Epithelial cell of esophagus (primary cell): Measurements from ENCODE around the gene WDR70.
"Not testable (repeated sequence)": the region's sequence is repeated elsewhere in the genome, so short reads cannot be mapped to it uniquely, and the experiment has no call there.

Source experiments
- DNase-seq: peaks from one replicate; pipeline ENCODE4 v3.0.0; 2010; ENCODE audit warnings: low read depth
- H3K4me3 ChIP-seq: 2 replicates; pipeline ENCODE4 v1.5.1; 2011; ENCODE audit warnings: mild to moderate bottlenecking, low read length, control low read depth
- TF ChIP-seq, protein P1 (sequence below): IDR thresholded peaks from 2 replicates; pipeline ENCODE4 v1.5.1; 2011; ENCODE audit warnings: low read depth, mild to moderate bottlenecking, low read length, control low read depth, inconsistent platforms; ENCODE audit not compliant: insufficient read depth; ENCODE audit errors: missing control alignments

The WDR70 gene

DNA sequence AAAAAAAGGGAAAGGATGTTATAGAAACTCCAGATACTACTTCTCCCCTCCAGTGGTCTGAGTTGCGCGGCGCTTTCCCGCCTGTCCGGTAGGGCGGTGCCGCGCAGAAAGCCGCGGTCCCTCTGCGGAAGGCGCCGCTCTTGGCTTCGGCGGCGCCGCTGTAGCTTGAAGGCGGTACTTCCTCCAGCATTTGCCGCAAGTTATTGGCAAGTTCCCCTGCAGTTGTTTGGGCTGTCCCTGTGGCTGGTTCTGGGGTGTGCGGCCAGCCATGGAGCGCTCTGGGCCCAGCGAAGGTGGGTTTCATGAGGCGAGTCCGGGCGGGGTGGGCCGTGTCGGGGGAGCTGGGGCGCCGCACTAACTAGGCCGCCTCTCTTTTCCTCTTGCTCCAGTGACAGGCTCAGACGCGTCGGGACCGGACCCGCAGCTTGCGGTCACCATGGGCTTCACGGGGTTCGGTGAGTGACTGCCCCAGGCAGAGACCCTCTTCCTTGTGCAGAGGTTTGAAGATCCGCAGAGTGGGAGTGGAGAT is at the start of gene WDR70:
Gene WDR70, plus strand, starts transcription at position 219 of the 529 bp plus-strand sequence. Its CDS starts 50 bp downstream, at position 269.
- TF ChIP-seq, protein P1, sequence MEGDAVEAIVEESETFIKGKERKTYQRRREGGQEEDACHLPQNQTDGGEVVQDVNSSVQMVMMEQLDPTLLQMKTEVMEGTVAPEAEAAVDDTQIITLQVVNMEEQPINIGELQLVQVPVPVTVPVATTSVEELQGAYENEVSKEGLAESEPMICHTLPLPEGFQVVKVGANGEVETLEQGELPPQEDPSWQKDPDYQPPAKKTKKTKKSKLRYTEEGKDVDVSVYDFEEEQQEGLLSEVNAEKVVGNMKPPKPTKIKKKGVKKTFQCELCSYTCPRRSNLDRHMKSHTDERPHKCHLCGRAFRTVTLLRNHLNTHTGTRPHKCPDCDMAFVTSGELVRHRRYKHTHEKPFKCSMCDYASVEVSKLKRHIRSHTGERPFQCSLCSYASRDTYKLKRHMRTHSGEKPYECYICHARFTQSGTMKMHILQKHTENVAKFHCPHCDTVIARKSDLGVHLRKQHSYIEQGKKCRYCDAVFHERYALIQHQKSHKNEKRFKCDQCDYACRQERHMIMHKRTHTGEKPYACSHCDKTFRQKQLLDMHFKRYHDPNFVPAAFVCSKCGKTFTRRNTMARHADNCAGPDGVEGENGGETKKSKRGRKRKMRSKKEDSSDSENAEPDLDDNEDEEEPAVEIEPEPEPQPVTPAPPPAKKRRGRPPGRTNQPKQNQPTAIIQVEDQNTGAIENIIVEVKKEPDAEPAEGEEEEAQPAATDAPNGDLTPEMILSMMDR = peak; percentile 58
- peak within 1 kb of the TSS; percentile 69 for H3K4me3 ChIP-seq
- DNase-seq = peak; percentile 92

DNA sequence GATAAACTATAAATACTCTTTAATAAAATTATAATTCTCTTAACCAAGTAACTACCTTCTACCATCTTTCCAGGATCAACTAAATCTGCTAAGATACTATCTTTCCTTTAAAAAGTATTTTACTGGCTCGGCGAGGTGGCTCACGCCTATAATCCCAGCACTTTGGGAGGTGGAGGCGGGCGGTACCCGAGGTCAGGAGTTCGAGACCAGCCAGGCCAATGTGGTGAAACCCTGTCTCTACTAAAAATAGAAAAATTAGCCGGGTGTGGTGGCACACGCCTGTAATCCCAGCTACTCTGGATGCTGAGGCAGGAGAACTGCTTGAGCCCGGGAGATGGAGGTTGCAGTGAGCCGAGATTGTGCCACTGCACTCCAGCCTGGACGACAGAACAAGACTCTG is 44.4 kb upstream of the WDR70 start:
- not testable (repeated sequence) for DNase-seq, H3K4me3 ChIP-seq

DNA sequence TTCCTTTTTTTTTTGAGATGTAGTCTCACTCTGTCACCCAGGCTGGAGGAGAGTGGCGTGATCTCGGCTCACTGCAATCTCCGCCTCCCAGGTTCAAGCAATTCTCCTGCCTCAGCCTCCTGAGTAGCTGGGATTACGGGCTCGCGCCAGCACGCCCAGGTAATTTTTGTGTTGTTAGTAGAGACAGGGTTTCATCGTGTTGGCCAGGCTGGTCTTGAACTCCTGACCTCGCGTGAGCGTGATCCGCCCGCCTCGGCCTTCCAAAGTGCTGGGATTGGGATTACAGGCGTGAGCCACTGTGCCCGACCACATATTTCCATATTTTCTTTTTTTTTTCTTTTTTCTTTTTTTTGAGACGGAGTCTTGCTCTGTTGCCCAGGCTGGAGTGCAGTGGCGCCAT is 36.4 kb upstream of the WDR70 start:
- DNase-seq = not testable (repeated sequence)

DNA sequence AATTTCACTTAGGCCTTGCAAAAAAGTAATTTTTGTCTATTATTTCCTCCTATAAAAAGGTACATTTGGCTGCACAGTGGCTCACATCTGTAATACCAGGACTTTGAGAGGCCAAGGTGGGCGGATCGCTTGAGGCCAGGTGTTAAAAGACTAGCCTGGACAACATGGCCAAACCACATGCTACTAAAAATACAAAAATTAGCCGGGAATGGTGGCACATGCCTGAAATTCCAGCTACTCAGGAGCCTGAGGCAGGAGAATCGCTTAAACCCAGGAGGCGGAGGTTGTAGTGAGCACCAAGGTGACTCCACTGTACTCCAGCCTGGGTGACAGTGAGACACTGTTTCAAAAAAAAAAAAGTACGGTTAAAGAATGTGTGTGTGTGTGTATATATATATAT is 24.0 kb upstream of the WDR70 start:
- no peak overlapping the region for H3K4me3 ChIP-seq
- DNase-seq = no peak
- TF ChIP-seq, protein P1 = no peak

More for the DNA sequence above, 36.4 kb upstream of the WDR70 start:
- not testable (repeated sequence) for H3K4me3 ChIP-seq

DNA sequence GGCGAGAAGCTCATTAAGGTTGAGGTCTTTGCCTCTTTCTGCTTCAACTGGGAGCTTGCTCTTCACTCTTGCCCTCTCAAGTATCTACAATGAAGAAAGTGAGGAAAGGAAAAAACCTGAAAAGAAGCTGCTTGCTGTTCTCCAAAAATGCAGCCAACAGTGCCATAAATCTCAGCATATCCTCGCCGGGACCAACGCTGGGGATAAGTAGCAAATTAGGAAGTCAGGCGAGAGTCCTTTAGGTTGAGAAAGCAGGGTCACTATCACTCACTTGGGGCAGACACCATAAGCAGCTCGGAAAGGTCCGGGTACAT is 8.6 kb upstream of the WDR70 start:
- TF ChIP-seq, protein P1 = no peak
- H3K4me3 ChIP-seq = peak overlapping the region; percentile 73
- DNase-seq = no peak

DNA sequence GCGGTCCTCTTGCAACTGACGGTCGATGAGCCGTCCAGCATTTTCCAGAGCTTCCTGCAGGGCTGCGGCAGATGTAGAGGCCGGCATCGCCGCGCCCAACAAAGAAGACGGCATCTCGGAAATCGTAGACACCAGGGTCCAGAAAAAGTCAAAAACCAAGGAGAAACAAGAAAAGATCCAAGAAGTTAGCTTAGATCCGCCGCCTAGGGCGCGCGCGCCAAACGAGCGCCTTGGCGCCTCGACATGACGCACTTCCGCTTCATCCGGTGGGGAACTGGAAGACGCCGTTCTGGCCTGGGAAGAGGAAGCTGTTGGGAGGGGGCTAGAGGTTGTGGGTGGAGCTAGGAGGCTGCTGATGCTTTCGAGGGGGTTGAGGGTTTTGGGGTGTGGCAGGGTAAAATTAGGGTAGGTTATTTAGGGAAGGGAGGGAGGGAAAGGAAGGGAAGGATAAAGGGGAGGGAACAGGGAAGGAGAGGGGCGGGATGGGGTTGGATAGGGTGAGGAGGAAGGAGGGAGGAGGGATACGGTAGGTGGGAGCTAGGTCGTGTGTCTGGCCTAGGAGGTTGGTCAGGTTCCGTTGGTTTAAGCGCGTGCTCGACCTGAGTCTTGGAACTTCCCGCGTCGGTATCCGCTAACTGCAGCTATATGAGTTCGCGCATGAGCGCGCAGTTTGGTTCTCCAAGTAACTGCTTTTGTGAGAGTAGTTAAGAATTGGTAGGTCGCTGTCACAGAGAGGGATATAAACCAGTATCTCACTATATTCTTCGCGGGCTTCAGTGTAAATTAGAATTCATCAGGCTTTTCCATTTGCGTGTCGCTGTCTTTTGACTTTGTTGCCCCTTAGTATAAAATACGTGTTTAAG is 8.0 kb upstream of the WDR70 start, which contains the start of gene NUP155:
Gene NUP155, minus strand, starts transcription at position 243 of the 863 bp plus-strand sequence. Its CDS starts 129 bp downstream, at position 114.
- DNase-seq = peak; percentile 98
- H3K4me3 ChIP-seq = peak within 1 kb of the TSS; percentile 73
- TF ChIP-seq, protein P1 = no peak

DNA sequence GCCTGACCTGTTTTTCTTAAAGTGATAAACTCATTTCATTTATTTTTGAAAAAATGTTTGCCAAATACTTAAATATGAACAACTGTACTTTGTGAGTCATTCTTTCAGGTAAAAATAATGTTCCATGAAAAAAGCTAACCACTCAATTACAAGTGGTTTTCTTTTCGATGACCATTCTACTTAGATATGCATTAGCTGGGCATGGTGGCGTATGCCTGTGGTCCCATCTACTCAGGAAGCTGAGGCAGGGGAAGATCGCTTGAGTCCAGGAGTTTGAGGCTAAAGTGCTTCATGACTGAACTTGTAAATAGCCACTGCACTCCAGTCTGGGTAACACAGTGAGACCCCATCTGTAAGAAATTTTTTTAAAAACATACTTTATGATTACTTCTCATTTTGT is 4.0 kb upstream of the WDR70 start:
- no peak for DNase-seq
- H3K4me3 ChIP-seq = no peak overlapping the region
- TF ChIP-seq, protein P1 = no peak

DNA sequence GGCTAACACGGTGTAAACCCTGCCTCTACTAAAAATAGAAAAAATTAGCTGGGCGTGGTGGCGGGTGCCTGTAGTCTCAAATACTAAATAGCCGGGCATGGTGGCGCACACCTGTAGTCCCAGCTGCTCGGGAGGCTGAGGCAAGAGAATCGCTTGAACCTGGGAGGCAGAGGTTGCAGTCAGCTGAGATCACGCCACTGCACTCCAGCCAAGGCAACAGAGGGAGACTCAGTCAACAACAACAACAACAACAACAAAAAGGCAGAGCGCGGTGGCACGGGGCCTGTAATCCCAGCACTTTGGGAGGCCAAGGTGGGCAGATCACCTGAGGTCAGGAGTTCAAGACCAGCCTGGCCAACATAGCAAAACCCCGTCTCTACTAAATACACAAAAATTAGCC is 1.1 kb upstream of the WDR70 start:
- not testable (repeated sequence) for H3K4me3 ChIP-seq, DNase-seq
